GM23338 (cell line): ENCODE measurements around the gene DNAJC19. TPM values are rescaled to one million over a fixed set of nuclear protein-coding genes. Genes with fewer than 3 reads are reported as not detected.

Source experiments
- CREB1 ChIP-seq: fragments of 250-450 bp; sonication (Bioruptor Pico); IDR thresholded peaks from 2 replicates; pipeline ENCODE4 v1.5.0; 2020; ENCODE audit warnings: low read depth, mild to moderate bottlenecking, moderate library complexity
- JUNB ChIP-seq: IDR thresholded peaks from one replicate; pipeline ENCODE4 v1.6.1; 2016; ENCODE audit warnings: antibody characterized with exemption; ENCODE audit not compliant: unreplicated experiment
- NANOG ChIP-seq: IDR thresholded peaks from 2 replicates; pipeline ENCODE4 v1.6.1; 2016; ENCODE audit warnings: antibody characterized with exemption, borderline replicate concordance
- POLR2AphosphoS5 ChIP-seq: IDR thresholded peaks from 2 replicates; pipeline ENCODE4 v1.6.1; 2016; ENCODE audit warnings: antibody characterized with exemption, low read depth
- STAT1 ChIP-seq: IDR thresholded peaks from one replicate; pipeline ENCODE4 v1.6.1; 2016; ENCODE audit warnings: antibody characterized with exemption; ENCODE audit not compliant: unreplicated experiment
- ZNF114 ChIP-seq: fragments of 250-450 bp; sonication (Bioruptor Pico); IDR thresholded peaks from 2 replicates; pipeline ENCODE4 v1.5.0; 2020; ENCODE audit warnings: mild to moderate bottlenecking, moderate library complexity
- ZNF331 ChIP-seq: fragments of 250-450 bp; sonication (Bioruptor Pico); IDR thresholded peaks from 2 replicates; pipeline ENCODE4 v1.5.0; 2020; ENCODE audit warnings: low read depth, mild to moderate bottlenecking, moderate library complexity
- polyA plus RNA-seq: library from polyadenylated mRNA; unstranded; fragments of >200 nt; fragmentation: Nextera tagmentation; extraction: Ambion mirVana; gene quantifications from 2 replicates; pipeline ENCODE4 v1.2.1, GENCODE V29; 2016
- total RNA-seq: library from RNA; depleted of rRNA; stranded (reverse); fragments of >200 nt; shearing (Covaris generic); gene quantifications from 2 replicates; pipeline ENCODE4 v1.2.3, GENCODE V29; 2014
- TF ChIP-seq, protein P1 (sequence below): fragments of 250-450 bp; sonication (Bioruptor Pico); IDR thresholded peaks from 2 replicates; pipeline ENCODE4 v1.5.0; 2020; ENCODE audit warnings: mild to moderate bottlenecking, moderate library complexity
- TF ChIP-seq, protein P2 (sequence below): IDR thresholded peaks from one replicate; pipeline ENCODE4 v1.6.1; 2018; ENCODE audit warnings: antibody characterized with exemption; ENCODE audit not compliant: unreplicated experiment
- TF ChIP-seq, protein P3 (sequence below): IDR thresholded peaks from 2 replicates; pipeline ENCODE4 v1.6.1; 2016; ENCODE audit warnings: antibody characterized with exemption

The DNAJC19 gene
- total and polyA plus RNA-seq, 2 experiments from 2014 or later, result 33.4 to 312 TPM

DNA sequence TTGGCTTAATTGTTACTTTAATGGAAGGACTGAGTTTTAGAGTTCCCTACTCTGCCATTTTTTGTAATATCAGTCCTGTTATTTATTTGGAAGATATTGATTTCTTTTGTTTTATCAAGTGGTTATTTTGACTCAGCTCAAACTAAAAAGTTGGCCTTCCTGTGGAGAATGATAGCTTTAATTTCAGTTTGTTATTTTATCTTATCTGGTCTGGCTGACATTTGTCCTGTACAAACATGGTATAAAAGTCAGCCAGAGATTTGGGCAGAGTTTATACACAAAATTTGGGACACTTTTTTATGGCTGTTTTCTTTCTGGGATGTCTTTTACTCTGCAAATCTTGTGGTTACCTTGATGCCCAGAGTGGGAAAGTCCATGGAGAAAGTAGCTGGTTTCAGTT, 41.4 kb upstream of the DNAJC19 start (continued):
- TF ChIP-seq, protein P1, sequence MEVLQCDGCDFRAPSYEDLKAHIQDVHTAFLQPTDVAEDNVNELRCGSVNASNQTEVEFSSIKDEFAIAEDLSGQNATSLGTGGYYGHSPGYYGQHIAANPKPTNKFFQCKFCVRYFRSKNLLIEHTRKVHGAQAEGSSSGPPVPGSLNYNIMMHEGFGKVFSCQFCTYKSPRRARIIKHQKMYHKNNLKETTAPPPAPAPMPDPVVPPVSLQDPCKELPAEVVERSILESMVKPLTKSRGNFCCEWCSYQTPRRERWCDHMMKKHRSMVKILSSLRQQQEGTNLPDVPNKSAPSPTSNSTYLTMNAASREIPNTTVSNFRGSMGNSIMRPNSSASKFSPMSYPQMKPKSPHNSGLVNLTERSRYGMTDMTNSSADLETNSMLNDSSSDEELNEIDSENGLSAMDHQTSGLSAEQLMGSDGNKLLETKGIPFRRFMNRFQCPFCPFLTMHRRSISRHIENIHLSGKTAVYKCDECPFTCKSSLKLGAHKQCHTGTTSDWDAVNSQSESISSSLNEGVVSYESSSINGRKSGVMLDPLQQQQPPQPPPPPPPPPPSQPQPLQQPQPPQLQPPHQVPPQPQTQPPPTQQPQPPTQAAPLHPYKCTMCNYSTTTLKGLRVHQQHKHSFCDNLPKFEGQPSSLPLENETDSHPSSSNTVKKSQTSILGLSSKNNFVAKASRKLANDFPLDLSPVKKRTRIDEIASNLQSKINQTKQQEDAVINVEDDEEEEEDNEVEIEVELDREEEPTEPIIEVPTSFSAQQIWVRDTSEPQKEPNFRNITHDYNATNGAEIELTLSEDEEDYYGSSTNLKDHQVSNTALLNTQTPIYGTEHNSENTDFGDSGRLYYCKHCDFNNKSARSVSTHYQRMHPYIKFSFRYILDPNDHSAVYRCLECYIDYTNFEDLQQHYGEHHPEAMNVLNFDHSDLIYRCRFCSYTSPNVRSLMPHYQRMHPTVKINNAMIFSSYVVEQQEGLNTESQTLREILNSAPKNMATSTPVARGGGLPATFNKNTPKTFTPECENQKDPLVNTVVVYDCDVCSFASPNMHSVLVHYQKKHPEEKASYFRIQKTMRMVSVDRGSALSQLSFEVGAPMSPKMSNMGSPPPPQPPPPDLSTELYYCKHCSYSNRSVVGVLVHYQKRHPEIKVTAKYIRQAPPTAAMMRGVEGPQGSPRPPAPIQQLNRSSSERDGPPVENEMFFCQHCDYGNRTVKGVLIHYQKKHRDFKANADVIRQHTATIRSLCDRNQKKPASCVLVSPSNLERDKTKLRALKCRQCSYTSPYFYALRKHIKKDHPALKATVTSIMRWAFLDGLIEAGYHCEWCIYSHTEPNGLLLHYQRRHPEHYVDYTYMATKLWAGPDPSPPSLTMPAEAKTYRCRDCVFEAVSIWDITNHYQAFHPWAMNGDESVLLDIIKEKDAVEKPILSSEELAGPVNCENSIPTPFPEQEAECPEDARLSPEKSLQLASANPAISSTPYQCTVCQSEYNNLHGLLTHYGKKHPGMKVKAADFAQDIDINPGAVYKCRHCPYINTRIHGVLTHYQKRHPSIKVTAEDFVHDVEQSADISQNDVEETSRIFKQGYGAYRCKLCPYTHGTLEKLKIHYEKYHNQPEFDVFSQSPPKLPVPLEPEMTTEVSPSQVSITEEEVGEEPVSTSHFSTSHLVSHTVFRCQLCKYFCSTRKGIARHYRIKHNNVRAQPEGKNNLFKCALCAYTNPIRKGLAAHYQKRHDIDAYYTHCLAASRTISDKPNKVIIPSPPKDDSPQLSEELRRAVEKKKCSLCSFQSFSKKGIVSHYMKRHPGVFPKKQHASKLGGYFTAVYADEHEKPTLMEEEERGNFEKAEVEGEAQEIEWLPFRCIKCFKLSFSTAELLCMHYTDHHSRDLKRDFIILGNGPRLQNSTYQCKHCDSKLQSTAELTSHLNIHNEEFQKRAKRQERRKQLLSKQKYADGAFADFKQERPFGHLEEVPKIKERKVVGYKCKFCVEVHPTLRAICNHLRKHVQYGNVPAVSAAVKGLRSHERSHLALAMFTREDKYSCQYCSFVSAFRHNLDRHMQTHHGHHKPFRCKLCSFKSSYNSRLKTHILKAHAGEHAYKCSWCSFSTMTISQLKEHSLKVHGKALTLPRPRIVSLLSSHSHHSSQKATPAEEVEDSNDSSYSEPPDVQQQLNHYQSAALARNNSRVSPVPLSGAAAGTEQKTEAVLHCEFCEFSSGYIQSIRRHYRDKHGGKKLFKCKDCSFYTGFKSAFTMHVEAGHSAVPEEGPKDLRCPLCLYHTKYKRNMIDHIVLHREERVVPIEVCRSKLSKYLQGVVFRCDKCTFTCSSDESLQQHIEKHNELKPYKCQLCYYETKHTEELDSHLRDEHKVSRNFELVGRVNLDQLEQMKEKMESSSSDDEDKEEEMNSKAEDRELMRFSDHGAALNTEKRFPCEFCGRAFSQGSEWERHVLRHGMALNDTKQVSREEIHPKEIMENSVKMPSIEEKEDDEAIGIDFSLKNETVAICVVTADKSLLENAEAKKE (CRISPR knock-in tag), result no peak
- TF ChIP-seq JUNB (no peak), ZNF114 (CRISPR knock-in tag) (no peak), NANOG (no peak), STAT1 (no peak), ZNF331 (CRISPR knock-in tag) (no peak), POLR2AphosphoS5 (no peak), CREB1 (CRISPR knock-in tag) (no peak)
- TF ChIP-seq, protein P2, sequence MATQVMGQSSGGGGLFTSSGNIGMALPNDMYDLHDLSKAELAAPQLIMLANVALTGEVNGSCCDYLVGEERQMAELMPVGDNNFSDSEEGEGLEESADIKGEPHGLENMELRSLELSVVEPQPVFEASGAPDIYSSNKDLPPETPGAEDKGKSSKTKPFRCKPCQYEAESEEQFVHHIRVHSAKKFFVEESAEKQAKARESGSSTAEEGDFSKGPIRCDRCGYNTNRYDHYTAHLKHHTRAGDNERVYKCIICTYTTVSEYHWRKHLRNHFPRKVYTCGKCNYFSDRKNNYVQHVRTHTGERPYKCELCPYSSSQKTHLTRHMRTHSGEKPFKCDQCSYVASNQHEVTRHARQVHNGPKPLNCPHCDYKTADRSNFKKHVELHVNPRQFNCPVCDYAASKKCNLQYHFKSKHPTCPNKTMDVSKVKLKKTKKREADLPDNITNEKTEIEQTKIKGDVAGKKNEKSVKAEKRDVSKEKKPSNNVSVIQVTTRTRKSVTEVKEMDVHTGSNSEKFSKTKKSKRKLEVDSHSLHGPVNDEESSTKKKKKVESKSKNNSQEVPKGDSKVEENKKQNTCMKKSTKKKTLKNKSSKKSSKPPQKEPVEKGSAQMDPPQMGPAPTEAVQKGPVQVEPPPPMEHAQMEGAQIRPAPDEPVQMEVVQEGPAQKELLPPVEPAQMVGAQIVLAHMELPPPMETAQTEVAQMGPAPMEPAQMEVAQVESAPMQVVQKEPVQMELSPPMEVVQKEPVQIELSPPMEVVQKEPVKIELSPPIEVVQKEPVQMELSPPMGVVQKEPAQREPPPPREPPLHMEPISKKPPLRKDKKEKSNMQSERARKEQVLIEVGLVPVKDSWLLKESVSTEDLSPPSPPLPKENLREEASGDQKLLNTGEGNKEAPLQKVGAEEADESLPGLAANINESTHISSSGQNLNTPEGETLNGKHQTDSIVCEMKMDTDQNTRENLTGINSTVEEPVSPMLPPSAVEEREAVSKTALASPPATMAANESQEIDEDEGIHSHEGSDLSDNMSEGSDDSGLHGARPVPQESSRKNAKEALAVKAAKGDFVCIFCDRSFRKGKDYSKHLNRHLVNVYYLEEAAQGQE, result no peak
- TF ChIP-seq, protein P3, sequence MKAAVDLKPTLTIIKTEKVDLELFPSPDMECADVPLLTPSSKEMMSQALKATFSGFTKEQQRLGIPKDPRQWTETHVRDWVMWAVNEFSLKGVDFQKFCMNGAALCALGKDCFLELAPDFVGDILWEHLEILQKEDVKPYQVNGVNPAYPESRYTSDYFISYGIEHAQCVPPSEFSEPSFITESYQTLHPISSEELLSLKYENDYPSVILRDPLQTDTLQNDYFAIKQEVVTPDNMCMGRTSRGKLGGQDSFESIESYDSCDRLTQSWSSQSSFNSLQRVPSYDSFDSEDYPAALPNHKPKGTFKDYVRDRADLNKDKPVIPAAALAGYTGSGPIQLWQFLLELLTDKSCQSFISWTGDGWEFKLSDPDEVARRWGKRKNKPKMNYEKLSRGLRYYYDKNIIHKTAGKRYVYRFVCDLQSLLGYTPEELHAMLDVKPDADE, result no peak
